GM19099 (cell line): Measurements from ENCODE around the gene CPZ.

ENCODE experiments used
- POLR2A ChIP-seq: IDR thresholded peaks from 3 replicates; pipeline ENCODE4 v1.6.1; 2011; ENCODE audit warnings: low read depth; ENCODE audit not compliant: insufficient read length; ENCODE audit errors: extremely low read depth

The CPZ gene

DNA sequence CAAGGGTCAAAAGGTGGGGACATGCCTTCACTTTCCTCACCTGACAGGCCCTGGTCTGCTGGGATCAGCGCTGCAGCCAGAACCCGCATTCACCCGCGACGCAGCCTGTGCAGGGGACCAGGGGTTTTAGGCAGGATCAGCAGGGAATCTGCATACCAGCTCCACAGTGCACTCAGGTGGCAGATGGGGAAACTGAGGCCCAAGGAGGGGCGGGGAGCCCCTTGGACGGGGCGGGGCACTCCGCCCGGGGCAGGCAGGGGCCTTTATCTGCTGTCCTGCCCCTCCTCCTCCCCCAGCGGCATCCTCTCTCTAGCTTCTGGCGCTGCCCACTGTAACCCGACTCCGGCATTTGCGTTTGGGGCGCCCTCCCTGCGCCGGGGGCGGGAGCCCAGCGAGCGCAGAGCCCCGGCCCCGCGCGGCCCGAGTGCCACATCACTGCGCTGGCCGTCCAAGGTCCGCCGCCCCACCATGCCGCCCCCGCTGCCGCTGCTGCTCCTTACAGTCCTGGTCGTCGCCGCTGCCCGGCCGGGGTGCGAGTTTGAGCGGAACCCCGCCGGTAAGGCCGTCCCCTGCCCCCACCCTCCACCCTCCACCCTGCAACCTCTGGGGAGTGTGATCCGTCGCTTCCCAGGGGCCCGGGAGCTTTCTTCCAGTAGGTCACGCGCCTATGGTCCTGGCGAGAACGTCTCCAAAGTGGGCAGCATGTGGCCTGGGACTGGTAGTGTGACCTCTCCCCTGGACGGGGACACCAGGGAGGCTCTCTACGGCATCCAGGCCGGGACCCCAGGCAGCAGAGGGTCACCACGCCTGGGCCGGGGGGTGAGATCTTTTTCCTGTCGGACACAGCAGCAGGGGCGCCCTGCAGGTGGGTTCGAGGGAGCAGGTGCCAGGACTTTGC, at the start of gene CPZ:
CPZ (plus strand) TSS at position 400 of the 898 bp plus-strand sequence; CDS start at position 469, 69 bp downstream.
- TF ChIP-seq POLR2A, result no peak

DNA sequence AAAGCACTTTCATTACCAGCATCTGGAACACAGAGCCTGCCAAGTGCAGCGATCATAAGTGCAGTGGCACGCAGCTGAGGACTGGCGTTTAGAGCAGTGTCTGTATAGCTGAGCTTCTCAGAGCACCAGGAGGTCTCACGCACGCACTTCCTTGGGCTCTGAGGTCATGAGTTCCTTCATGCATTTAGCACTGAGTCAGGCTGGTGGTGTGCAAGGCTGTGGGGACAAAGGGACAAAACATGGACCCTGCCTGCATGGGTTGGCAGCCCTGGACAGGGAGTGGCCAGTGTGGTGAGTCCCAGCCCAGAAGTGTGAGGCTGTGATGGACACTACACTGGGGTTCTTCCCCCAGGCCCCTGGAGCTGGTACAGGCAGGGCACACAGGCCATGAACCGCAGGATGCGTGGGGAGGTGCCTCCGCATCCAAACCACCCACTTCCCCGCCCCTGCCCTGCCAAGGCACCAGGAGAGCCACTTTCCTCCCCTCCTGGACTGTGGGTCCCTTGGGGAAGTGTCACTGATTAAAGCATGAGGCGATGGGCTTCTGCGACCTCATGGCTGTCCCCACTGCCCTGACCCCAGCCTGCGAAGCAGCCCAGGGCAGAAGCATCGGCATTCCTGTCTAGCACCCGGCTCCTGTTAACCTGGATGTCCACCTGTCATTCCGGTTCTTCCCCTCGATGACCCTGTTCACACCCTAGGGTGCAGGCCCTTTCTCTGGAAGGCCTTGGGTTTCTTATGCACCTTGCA, 49.6 kb upstream of the CPZ start:
- TF ChIP-seq POLR2A, result no peak

DNA sequence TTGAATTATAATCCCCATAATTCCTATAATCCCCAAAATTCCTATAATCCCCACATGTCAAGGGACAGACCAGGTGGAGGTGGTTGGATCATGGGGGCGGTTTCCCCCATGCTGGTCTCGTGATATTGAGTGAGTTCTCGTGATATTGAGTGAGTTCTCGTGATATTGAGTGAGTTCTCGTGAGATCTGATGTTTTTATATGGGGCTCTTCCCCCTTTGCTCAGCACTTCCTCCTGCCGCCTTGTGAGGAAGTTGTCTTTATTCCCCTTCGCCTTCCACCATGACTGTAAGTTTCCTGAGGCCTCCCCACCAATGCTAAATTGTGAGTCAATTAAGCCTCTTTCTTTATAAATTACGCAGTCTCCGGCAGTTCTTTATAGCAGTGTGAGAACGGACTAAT, 48.9 kb upstream of the CPZ start:
- no peak for TF ChIP-seq POLR2A

DNA sequence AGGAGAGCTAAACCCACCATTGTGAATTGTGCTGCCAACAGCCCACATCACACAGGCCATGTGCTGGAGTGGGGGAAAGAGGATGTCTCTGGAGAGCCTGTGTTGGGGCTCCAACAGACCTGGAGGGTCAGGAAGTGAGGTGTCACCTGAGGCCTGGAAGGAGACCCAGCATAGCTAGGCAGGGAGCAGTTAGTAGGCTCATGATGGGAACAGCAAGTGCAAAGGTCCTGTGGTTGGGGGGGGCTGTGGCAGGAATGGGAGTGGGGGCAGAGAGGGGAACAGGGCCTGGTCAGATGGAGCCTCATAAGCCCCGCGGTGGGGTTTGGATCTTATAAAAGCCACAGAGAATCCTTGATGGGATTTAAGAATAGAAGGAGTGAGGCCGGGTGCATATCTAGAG, 48.3 kb upstream of the CPZ start:
- TF ChIP-seq POLR2A, result no peak

DNA sequence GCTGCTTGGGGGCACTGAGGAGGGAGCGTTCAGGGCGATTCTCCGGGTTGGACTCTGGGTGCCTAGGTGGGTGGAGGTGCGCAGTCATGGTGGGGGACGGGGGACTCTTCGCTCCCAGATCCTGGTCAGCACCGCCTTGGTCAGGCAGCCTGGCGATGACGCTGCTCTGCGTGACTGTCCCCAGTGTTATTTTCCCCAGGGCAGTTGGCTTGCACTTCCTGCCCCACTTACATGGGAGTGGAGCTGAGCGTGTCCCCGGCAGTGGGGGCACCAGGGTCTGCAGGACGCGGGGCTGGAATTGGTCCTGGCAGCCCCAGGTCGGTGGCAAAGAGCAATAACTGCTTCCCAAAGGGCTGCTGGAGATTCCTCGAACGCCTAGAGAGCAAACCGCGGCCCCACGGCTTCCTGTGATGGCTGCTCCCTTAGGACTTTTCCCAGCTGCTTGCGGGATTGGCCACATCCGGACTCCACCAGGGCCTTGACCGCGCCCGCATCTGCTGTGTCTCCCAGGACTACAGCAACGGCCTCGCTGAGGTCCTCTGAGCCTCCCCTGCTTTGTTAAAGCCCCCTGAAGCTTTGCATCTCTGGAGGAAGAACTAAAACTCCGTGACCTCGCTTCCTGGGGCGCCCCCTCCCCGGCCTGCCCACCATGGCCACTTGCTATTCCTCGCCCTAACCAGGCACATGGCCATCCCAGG, 47.7 kb upstream of the CPZ start:
- TF ChIP-seq POLR2A, result no peak

DNA sequence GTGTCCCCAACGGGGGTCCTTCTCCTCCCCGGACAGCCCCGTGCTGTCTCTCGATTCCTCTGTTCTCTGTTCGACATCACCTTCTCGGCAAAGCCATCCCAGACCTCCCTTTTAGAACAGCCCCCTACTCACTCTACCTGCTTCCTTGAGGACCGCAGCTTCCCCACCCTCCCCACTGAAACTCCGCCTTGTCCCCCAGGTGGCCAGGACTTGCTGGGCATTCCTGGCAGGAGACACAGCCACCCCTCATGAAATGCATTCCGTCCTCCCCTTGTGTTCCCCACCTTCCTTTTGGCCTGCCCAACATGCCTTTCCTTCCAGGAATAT, 47.2 kb upstream of the CPZ start:
- no peak for TF ChIP-seq POLR2A

DNA sequence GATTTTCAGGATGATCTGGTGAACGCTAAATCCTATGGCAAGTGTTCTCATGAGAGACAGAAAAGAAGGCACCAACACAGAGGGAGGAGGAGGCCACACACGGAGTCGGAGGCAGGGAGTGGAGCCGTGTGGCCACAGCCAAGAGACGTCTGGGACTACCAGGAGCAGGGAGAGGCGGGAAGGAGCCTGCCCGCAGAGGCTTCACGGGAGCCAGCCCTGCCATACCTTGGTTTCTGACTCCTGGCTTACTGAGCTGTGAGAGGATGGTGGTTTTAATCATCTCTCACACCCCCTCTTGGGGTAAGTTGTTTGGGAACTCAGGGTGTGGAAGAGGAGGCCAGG, 45.8 kb upstream of the CPZ start:
- TF ChIP-seq POLR2A, result no peak

DNA sequence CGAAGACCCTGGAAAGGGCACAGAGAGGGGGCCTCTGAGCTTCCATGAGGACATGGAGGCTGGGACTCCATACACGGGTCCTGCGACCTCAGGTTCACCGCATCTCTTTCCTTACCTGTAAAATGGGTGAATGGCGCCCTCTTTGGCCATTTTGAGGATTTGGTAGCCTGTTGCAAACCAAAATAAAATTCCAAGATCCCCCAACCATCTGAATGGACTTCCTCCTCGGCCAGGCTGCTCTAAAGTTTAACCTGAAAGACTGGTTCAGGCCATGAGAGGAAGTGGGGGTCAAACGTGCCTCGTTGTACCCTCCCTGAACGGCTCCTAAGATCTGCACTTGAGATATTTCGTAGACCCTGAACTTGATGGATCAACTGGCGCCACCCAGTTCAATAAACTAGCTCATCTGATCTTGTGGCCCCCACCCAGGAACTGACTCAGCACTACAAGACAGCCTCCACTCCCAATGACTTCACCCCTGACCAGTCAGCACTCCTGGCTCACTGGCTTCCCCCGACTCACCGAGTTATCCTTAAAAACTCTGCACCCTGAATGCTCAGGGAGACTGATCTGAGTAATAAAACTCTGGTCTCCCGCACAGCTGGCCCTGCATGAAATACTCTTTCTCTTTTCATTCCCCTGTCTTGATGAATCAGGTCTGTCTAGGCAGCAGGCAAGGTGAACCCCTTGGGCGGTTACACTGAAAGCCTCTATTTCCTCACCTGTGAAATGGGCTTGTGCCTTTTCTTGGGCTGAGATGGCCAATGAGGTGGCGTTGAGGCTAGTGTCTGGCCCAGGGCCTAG, 45.3 kb upstream of the CPZ start:
- no peak for TF ChIP-seq POLR2A

DNA sequence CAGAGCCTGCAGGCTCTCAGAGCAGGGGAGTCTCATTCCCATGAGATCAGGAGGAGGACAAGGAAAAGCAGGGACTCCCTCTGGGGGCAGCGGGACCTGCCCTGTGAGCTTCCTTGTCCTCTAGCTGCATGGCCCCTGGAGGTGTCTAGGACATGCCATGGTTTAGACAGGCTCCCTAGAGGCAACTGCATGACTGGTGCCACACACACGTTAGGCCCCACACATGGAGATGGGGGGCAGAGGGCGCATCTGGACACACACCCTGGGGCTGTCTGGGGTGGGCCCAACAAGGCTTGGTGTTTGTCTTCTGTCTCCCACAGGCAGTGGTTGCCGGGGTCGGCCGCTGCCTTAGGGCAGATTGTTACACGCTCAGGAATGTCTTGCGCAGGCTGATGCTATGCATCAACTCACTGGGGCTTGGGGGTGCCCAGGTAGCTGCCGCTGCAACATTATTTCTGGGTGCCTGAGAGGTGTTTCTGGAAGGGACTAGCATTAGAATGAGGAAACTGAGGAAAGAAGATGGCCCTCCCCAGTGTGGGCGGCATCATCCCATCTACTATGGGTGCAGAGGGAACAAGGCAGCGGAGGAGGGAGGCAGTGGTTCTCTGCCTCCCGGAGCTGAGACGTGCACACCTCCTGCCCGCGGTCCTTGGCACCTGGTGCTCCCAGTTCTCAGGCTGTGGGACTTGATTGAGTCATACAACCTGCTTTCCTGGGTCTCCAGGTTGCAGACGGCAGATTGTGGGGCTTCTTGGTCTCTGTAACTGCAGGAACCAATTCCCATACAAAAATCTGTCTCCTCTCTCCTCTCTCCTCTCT, 44.4 kb upstream of the CPZ start:
- TF ChIP-seq POLR2A, result no peak

DNA sequence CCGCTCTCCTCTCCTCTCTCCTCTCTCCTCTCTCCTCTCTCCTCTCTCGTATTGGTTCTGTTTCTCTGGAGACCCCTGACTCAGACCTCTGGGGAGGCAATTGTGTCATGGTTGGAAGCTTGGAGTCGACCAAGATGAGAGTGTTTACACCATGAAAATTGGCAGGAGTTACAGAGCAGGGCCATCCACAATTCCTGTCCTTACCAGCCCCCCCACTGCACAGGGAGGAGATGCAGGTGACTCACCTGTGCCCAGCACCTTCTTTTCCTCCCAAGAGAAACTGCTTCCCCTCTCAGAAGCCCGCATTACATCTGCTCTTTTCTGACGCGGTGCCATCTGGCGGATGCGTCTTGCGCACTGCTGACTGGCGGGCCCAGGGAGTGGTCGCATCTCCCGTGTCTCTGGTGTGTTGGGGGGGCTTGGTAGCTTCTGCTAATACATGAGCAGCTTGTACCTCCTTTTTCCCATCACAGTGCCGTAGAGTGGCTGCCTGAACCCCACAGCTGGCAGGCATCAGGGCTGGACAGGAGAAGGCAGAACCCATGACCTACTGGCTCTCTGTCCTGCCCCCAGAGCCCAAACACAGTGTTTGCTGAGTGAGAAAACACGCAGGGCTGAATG, 43.7 kb upstream of the CPZ start:
- no peak for TF ChIP-seq POLR2A

DNA sequence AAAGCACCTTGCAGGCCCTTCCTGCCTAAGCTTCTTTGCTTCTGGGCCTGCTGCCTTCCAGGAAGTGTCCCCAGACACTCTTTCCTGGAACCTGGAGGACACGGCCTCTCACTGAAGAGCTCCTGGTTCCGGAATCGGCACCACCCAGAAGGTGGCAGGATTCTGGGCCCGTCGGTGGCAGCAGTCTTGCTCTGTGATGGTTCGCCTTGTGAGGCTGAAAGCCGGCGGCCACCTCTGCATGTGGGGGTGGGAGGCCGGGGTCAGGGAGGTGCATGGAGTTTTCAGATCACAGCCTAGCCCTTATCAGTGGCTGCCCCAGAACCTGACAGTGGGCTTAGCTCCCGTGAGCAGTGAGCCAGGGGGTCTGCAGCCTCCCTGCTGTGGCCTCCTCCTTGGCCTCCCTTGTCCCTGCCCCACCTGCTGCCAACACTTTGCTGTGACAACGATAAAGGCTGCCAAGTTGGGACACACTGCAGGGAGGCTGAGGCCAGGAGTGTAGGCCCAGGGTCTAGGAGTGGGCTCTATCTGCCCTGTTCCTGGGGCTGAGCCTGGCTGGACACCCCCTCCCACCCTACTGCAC, 43.1 kb upstream of the CPZ start:
- no peak for TF ChIP-seq POLR2A

DNA sequence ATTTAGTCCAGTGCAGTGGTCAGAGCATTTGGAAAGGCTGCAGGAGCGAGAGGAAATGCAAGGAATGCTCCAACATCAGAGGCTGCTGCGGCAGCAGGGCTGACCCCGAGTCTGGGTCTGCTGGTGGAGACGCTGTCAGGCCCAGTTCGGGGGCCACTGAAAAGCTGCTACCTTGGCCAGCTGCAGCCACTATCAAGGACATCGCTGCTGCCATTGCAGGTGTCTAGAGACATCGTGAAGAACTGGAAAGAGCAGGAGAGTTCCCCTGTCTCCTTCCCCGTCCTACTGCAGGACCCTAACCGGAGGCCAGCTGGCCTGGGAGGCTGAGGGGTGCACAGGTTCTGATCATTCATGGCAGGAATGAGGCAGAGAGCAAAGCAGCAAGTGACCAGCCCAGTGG, 41.9 kb upstream of the CPZ start:
- no peak for TF ChIP-seq POLR2A

DNA sequence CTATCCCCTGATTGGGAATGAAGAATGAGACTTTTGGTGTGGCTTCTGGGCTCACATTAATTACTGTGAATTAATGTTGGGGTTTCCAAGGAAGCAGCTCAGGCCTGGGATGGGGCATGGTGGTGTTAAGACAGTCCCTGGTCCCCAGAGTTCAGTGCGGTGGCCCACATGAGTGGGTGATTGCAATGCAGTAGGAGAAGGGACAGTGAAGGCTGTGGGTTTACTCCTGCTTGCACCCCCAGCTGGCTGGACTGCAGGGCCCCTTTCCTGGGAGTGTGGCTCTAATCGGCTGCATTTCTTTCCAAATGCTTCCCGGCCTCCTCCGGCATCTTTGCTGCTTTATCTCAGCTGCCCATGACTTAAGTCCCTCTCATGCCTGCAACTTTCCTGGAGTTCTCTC, 40.5 kb upstream of the CPZ start:
- no peak for TF ChIP-seq POLR2A
